B cell (primary cell): ENCODE data around the gene SPRY1. TPM values are rescaled to one million over a fixed set of nuclear protein-coding genes. Genes with fewer than 3 reads are reported as not detected.

ENCODE experiments used
- ATAC-seq: fragments of 200-7000 bp; cut with Tn5 transposase; one replicate; pipeline ENCODE4 v1.10.0; 2021; ENCODE audit warnings: low read depth, mild to moderate bottlenecking, moderate number of reproducible peaks, moderate library complexity
- CTCF ChIA-PET: fragments of 350-600 bp; sonication (Branson Sonifier 250); formaldehyde crosslinking; loops from one replicate; lab custom pipeline; 2021; ENCODE audit warnings: antibody characterized with exemption, inconsistent platforms; lab: Charles Lee
- POLR2A ChIA-PET: fragments of 350-600 bp; sonication (Branson Sonifier 250); formaldehyde crosslinking; loops from one replicate; lab custom pipeline; 2021; ENCODE audit warnings: antibody characterized with exemption; lab: Charles Lee
- DNase-seq: peaks from one replicate; pipeline ENCODE4 v3.0.0; 2013
- H2AFZ ChIP-seq: 2 replicates; pipeline ENCODE4 v1.6.1; 2012; ENCODE audit warnings: mild to moderate bottlenecking, low read depth, low read length; ENCODE audit not compliant: insufficient read depth, poor library complexity, severe bottlenecking
- H3K27ac ChIP-seq, 2 donors: 1 replicate in 1 of 2; 2 replicates in 1 of 2; pipeline ENCODE4 v1.5.1; 2012 to 2013; ENCODE audit warnings: low read length in 2 of 2, mild to moderate bottlenecking in 2 of 2, moderate library complexity in 1 of 2
- H3K27me3 ChIP-seq, 4 experiments: fragments of 200-600 bp in 1 of 4; sonication (generic) in 1 of 4; replicated peaks in 1 of 4; 1 replicate in 2 of 4; 2 replicates in 2 of 4; pipeline versions ENCODE4 v1.6.1 to v1.7.0; 2013 to 2016; ENCODE audit warnings: low read length in 3 of 4, mild to moderate bottlenecking in 2 of 4, mixed read lengths in 1 of 4, moderate library complexity in 1 of 4; ENCODE audit not compliant: insufficient read depth in 4 of 4, control insufficient read depth in 3 of 4; ENCODE audit errors: control extremely low read depth in 1 of 4
- H3K36me3 ChIP-seq, 2 experiments: replicated peaks in 1 of 2; 1 replicate in 1 of 2; 2 replicates in 1 of 2; pipeline versions ENCODE4 v1.6.1 to v1.7.1; 2013; ENCODE audit warnings: low read length in 1 of 2; ENCODE audit not compliant: insufficient read depth in 2 of 2, control insufficient read depth in 1 of 2; ENCODE audit errors: control extremely low read depth in 1 of 2, extremely low read depth in 1 of 2
- H3K4me1 ChIP-seq, 2 donors: fragments of 200-600 bp in 1 of 2; sonication (generic) in 1 of 2; 1 replicate in 1 of 2; 2 replicates in 1 of 2; pipeline versions ENCODE4 v1.5.1 to v1.6.1; 2013 to 2017; ENCODE audit warnings: low read length in 2 of 2; ENCODE audit not compliant: control insufficient read depth in 2 of 2, insufficient read depth in 2 of 2
- H3K4me2 ChIP-seq: replicated peaks from 2 replicates; pipeline ENCODE3; 2012; ENCODE audit warnings: mild to moderate bottlenecking, low read depth, low read length; ENCODE audit not compliant: poor library complexity, severe bottlenecking
- H3K4me3 ChIP-seq, 5 experiments: fragments of 200-600 bp in 1 of 5; sonication (generic) in 1 of 5; 1 replicate in 3 of 5; 2 replicates in 2 of 5; pipeline versions ENCODE4 v1.5.1 to v1.7.0; 2011 to 2016; ENCODE audit warnings: low read length in 4 of 5, mild to moderate bottlenecking in 4 of 5, low read depth in 2 of 5, control low read depth in 1 of 5, moderate library complexity in 1 of 5; ENCODE audit not compliant: insufficient read depth in 1 of 5; ENCODE audit errors: control extremely low read depth in 1 of 5, extremely low read depth in 1 of 5
- H3K79me2 ChIP-seq: fragments of 200-600 bp; sonication (generic); one replicate; pipeline ENCODE4 v1.6.0; 2016; ENCODE audit warnings: low read length; ENCODE audit not compliant: control insufficient read depth, insufficient read depth
- H3K9ac ChIP-seq: fragments of 200-600 bp; sonication (generic); 2 replicates; pipeline ENCODE4 v1.6.1; 2017; ENCODE audit warnings: mild to moderate bottlenecking, low read length, moderate library complexity
- H3K9me3 ChIP-seq, 3 donors: one replicate each; pipeline versions ENCODE4 v1.6.1 to v1.7.1; 2013; ENCODE audit warnings: low read length in 2 of 3; ENCODE audit not compliant: control insufficient read depth in 2 of 3, insufficient read depth in 1 of 3; ENCODE audit errors: control extremely low read depth in 1 of 3
- H4K20me1 ChIP-seq: 2 replicates; pipeline ENCODE4 v1.6.0; 2012; ENCODE audit warnings: mild to moderate bottlenecking, low read length; ENCODE audit not compliant: insufficient read depth, control insufficient read depth, poor library complexity, severe bottlenecking
- H3K27ac Mint-ChIP-seq: one replicate; pipeline ENCODE4 v1.8.0; 2021; ENCODE audit warnings: mixed read lengths
- H3K27me3 Mint-ChIP-seq: one replicate; pipeline ENCODE4 v1.8.0; 2021; ENCODE audit warnings: mixed read lengths
- H3K4me1 Mint-ChIP-seq: one replicate; pipeline ENCODE4 v1.8.0; 2021; ENCODE audit warnings: mixed read lengths
- H3K4me3 Mint-ChIP-seq: one replicate; pipeline ENCODE4 v1.8.0; 2021; ENCODE audit warnings: mixed read lengths
- H3K9me3 Mint-ChIP-seq: one replicate; pipeline ENCODE4 v1.8.0; 2022; ENCODE audit warnings: mixed read lengths; ENCODE audit not compliant: insufficient read depth
- EZH2 ChIP-seq: IDR thresholded peaks from 2 replicates; pipeline ENCODE4 v1.6.1; 2012; ENCODE audit warnings: borderline replicate concordance, low read depth, mild to moderate bottlenecking, moderate library complexity, low read length; ENCODE audit not compliant: insufficient read depth, poor library complexity, severe bottlenecking
- WGBS: methylation state at CpG from one replicate; pipeline ENCODE4 v1.1.5; 2013; ENCODE audit warnings: missing lambda C conversion rate; ENCODE audit not compliant: insufficient coverage; 5-methylcytosine and 5-hydroxymethylcytosine counted together
- intact Hi-C: fragments of 100-400 bp; cut with micrococcal nuclease; formaldehyde crosslinking; loops from one replicate; pipeline ENCODE4 v1.10.0; 2022
- polyA plus RNA-seq: library from polyadenylated mRNA; depleted of rRNA; stranded (reverse); fragments of >200 nt; gene quantifications from 2 replicates; pipeline ENCODE4 v1.2.3, GENCODE V29; 2012
- total RNA-seq, 2 donors: library from RNA; stranded (reverse); fragments of 120-200 nt in 1 of 2; gene quantifications; 1 replicate in 1 of 2; 2 replicates in 1 of 2; pipeline versions ENCODE4 v1.2.3 to v1.2.4, GENCODE V29; 2013 to 2022
- TF ChIP-seq, protein P1 (sequence below): fragments of 200-600 bp; IDR thresholded peaks from one replicate; pipeline ENCODE4 v1.8.0; 2022; ENCODE audit warnings: antibody characterized with exemption, mild to moderate bottlenecking

Gene SPRY1
- total and polyA plus RNA-seq, 2 donors (not counting 1 experiment from before 2014, with no cell fraction given) = 4.7 to 6.9 TPM

DNA sequence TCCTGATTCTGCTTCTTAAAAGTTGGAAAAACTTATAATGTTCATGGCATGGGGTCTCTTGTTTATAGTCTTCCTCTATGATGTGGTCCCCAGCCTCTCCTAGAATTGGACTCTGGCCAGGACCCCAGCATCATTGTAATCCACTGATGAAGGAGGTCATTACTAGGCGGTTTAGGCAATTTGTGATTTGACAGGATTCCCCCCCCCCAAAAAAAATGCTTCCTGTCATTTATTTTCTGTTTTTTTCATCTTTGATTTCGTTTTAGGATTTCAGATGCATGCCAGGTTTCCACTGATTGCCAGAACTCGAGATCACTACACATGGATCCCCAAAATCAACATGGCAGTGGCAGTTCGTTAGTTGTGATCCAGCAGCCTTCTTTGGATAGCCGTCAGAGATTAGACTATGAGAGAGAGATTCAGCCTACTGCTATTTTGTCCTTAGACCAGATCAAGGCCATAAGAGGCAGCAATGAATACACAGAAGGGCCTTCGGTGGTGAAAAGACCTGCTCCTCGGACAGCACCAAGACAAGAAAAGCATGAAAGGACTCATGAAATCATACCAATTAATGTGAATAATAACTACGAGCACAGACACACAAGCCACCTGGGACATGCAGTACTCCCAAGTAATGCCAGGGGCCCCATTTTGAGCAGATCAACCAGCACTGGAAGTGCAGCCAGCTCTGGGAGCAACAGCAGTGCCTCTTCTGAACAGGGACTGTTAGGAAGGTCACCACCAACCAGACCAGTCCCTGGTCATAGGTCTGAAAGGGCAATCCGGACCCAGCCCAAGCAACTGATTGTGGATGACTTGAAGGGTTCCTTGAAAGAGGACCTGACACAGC is 4.9 kb downstream of the SPRY1 start:
- Histone ChIP-seq H3K4me2 (no peak overlapping the region), H3K36me3 (peaks cover 0 to 10% of the 10 kb centered on the region in 2 experiments), H3K4me1 (peaks cover 18 to 32% of the 10 kb centered on the region in 2 donors), H2AFZ (no peak overlapping the region), H3K27ac (no peak overlapping the region), H3K4me3 (no peak overlapping the region), H3K79me2 (peaks cover 22% of the 10 kb centered on the region), H3K9ac (no peak overlapping the region), H4K20me1 (no peaks in the 10 kb centered on the region), H3K9me3 (no peaks in the 10 kb centered on the region), H3K27me3 (peaks cover 0 to 11% (median 0%) of the 10 kb centered on the region in 4 experiments)
- ChIA-PET CTCF (interaction anchor here (0.6 to 3.9 kb wide), 6 partner anchors 9 to 862 kb away, joined by 3 to 28 read pairs (median 4); no protein-coding TSS in a partner anchor), POLR2A (no interaction called here)
- Mint-ChIP-seq H3K27ac (no peak overlapping the region), H3K4me3 (no peak overlapping the region), H3K4me1 (peaks cover 27% of the 10 kb centered on the region), H3K9me3 (no peaks in the 10 kb centered on the region), H3K27me3 (peaks cover 26% of the 10 kb centered on the region)
- no peak for TF ChIP-seq EZH2
- TF ChIP-seq, protein P1, sequence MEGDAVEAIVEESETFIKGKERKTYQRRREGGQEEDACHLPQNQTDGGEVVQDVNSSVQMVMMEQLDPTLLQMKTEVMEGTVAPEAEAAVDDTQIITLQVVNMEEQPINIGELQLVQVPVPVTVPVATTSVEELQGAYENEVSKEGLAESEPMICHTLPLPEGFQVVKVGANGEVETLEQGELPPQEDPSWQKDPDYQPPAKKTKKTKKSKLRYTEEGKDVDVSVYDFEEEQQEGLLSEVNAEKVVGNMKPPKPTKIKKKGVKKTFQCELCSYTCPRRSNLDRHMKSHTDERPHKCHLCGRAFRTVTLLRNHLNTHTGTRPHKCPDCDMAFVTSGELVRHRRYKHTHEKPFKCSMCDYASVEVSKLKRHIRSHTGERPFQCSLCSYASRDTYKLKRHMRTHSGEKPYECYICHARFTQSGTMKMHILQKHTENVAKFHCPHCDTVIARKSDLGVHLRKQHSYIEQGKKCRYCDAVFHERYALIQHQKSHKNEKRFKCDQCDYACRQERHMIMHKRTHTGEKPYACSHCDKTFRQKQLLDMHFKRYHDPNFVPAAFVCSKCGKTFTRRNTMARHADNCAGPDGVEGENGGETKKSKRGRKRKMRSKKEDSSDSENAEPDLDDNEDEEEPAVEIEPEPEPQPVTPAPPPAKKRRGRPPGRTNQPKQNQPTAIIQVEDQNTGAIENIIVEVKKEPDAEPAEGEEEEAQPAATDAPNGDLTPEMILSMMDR = no peak
- ATAC-seq (no peak), DNase-seq (no peak)
- 92% methylated on average over 8 of the region's 9 CpGs for WGBS
- intact Hi-C loops = no loop called here

DNA sequence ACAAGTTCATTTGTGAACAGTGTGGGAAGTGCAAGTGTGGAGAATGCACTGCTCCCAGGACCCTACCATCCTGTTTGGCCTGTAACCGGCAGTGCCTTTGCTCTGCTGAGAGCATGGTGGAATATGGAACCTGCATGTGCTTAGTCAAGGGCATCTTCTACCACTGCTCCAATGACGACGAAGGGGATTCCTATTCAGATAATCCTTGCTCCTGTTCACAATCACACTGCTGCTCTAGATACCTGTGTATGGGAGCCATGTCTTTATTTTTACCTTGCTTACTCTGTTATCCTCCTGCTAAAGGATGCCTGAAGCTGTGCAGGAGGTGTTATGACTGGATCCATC is 5.5 kb downstream of the SPRY1 start:
- H3K27me3 ChIP-seq = peaks cover 0 to 11% (median 0%) of the 10 kb centered on the region in 4 experiments
- peaks cover 22% of the 10 kb centered on the region for H3K4me1 Mint-ChIP-seq
- no peak overlapping the region for H3K9ac ChIP-seq
- 93% methylated on average over 3 of the region's 3 CpGs for WGBS
- H3K9me3 Mint-ChIP-seq = no peaks in the 10 kb centered on the region
- no peak overlapping the region for H3K27ac Mint-ChIP-seq
- peaks cover 15 to 26% of the 10 kb centered on the region in 2 donors for H3K4me1 ChIP-seq
- CTCF ChIA-PET = interaction anchor here (0.9 to 1.2 kb wide), 2 partner anchors 161 to 163 kb away, joined by 3 to 4 read pairs; no protein-coding TSS in a partner anchor
- H3K4me2 ChIP-seq = no peak overlapping the region
- no peak overlapping the region for H3K4me3 Mint-ChIP-seq
- peaks cover 0 to 10% of the 10 kb centered on the region in 2 experiments for H3K36me3 ChIP-seq
- intact Hi-C loops = no loop called here
- no peak for TF ChIP-seq EZH2
- TF ChIP-seq, protein P1 = no peak
- no peak overlapping the region for H2AFZ ChIP-seq
- no peaks in the 10 kb centered on the region for H3K9me3 ChIP-seq
- peaks cover 26% of the 10 kb centered on the region for H3K27me3 Mint-ChIP-seq
- no peak overlapping the region for H3K4me3 ChIP-seq
- no peaks in the 10 kb centered on the region for H4K20me1 ChIP-seq
- H3K27ac ChIP-seq = no peak overlapping the region
- ATAC-seq (no peak), DNase-seq (no peak)
- POLR2A ChIA-PET = no interaction called here
- peaks cover 22% of the 10 kb centered on the region for H3K79me2 ChIP-seq
